Activated T-cell treated with anti-CD3 and anti-CD28 coated beads, Interleukin-2, amount 50 U/mL, for 48 hours (primary cell): ENCODE measurements around the gene HOXD12.

ENCODE experiments used
- DNase-seq, 2 experiments: peaks; one replicate each; pipeline ENCODE4 v3.0.0-alpha.2; 2020

The HOXD12 gene, protein sequence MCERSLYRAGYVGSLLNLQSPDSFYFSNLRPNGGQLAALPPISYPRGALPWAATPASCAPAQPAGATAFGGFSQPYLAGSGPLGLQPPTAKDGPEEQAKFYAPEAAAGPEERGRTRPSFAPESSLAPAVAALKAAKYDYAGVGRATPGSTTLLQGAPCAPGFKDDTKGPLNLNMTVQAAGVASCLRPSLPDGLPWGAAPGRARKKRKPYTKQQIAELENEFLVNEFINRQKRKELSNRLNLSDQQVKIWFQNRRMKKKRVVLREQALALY

DNA sequence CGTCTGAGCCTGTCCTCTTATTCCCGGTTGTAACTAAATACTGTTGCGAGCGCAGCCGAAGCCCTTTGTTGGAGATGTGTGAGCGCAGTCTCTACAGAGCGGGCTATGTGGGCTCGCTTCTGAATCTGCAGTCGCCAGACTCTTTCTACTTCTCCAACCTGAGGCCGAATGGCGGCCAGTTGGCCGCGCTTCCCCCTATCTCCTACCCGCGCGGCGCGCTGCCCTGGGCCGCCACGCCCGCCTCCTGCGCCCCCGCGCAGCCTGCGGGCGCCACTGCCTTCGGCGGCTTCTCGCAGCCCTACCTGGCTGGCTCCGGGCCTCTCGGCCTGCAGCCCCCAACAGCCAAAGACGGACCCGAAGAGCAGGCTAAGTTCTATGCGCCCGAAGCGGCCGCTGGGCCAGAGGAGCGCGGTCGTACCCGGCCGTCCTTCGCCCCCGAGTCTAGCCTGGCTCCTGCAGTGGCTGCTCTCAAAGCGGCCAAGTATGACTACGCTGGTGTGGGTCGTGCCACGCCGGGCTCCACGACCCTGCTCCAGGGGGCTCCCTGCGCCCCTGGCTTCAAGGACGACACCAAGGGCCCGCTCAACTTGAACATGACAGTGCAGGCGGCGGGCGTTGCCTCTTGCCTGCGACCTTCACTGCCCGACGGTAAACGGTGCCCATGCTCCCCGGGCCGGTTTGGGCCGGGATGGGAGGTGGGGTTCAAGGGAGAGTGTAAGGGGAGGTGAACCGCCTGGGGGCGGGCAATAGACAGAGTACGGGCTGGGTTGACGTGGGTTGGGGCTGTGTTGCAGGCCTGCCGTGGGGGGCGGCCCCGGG, at the start of gene HOXD12:
HOXD12 (plus strand) TSS at position 68 of the 819 bp plus-strand sequence; CDS start at position 75, 7 bp downstream.
- peak in 1 of 2 experiments; percentile 23 for DNase-seq

DNA sequence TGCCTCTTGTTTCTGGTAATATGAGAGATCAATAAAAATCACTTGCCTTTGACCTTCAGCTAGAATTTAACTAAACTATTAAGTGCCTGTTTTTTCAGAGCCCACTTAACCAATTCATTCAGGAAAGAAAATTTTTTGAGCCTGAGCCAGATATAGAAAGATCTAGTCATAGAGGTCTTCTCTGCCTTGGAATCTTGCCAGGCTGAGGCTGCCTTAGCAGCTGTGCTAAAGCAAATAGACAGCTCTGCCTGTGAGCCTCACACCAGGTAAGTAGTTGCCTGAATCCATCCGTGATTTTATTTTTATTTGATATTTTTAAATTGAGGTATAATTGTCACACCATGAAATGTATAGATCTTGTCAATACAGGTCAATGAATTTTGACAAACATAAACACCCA, 43.2 kb upstream of the HOXD12 start:
- DNase-seq = no peak

DNA sequence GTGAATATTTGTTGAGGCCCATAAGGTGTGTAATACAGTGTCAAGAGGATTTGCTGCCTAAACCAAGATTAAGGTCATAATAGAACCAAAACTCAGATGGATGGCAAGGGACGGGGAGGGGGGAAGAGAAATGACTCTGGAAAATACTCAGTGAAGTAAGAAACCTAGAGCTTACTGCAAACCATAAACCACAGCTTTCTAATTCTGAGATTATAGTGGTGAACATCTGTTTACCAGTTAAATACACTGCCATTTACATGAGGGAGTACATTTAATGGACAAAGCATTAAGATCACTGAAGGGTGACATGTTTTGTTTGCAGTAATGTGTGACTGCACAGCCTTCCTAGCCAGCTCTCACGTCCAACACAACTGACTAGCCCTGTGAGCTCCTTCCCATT, 35.6 kb upstream of the HOXD12 start:
- no peak for DNase-seq

DNA sequence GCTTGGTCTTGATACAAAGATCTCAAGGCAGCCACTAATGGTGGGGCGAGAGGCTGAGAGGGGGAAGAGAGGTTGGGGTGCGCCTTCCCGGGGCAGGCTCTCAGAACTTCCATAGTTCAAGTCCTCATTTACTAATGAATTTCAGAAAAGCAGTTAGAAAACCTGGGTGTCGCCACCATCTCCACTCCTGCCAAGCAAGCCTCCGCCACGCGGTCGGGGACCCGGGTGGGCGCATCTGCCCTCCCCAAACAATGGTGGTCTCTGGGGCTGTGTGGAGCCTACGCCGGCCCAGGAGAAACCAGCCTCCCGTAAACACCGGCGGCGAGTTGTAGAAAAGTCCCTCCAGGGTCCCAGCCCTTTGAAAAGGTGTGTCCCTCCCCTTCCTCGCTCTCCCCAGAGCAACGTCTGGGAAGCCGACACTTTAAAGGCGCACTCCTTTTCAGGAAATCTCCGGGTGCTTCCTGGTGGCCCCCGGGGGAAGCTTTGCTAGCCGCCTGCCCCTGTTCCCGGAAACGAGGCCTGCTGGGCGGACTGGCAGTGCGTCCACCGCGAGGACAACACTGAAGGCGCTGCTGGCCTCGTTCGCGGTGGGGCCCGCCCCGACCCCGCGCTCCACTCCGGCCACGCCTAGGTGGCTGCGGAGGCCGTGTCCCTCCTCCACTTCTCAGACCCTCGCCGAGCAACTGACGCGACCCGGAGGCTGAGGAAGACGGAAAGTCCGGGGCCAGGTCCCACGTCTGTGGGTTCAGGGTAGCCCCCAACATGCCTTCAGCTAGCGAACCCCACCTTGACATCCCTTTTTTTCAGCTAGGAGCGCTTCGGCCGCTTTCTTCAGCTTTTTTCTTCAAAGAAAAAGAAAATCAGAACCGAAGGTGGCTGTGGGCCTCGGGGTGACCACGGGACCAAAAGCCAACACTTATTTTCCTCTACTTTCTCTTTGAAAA, 32.7 kb upstream of the HOXD12 start:
- DNase-seq = no peak

DNA sequence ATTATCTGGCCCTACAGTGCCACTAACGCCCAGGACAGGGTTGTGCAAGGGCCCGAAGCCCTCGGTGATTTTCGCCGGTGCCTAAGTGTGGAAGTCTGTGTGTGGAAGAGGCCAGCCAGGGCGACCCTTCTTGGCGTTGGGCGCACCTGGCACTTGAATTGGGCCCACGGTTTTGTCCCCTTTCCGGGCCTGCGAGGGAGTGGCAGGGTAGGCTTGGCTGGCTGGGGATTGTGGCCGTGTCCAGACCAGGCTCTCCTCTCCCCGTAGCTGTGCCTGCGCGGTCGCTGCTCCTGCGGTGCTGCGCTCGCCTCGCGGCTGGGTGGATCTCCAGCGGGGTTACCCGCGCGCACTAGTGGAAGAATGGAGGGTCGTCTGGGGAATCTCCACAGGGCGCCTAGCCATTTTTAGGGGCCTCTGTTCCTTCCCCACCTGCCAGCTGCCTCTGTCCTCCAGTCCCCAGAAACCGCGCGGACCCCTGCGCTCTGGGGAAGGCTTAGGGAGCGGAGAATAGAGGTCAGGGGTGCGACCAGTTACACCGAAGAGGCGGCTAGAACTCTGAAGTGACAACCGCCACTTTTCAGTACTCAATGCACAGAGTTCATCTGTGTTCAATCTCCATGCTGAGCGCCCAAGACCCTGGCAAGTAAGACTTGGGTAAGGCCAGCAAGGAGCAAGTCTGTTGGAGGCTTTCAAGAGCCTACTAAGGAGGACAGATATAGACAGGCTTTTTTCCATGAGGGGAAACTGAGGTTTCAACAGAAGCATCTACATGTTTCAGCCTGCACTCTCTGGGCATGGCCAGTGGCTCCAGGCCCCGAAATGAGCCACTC, 31.8 kb upstream of the HOXD12 start:
- no peak for DNase-seq

DNA sequence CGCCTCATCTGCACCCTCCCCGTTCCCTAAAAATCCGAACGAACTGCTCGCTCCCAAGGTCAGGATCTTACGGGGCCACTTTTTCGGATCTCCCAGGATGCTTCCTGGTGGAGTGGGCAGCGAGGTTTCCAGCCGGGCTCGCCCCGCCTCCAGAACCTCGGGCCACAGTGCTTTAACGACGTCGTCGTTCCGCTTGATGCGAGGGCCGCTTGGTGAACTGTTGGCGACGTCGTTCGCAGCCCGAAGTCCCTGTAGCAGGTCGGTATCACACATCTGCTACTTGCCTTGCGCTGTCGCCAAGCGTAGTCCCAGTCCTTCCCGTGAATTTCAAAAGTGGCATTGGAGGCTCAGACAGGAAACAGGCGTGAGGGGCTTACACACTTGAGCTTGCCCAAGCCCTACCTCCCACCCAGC, 31.2 kb upstream of the HOXD12 start:
- no peak for DNase-seq

DNA sequence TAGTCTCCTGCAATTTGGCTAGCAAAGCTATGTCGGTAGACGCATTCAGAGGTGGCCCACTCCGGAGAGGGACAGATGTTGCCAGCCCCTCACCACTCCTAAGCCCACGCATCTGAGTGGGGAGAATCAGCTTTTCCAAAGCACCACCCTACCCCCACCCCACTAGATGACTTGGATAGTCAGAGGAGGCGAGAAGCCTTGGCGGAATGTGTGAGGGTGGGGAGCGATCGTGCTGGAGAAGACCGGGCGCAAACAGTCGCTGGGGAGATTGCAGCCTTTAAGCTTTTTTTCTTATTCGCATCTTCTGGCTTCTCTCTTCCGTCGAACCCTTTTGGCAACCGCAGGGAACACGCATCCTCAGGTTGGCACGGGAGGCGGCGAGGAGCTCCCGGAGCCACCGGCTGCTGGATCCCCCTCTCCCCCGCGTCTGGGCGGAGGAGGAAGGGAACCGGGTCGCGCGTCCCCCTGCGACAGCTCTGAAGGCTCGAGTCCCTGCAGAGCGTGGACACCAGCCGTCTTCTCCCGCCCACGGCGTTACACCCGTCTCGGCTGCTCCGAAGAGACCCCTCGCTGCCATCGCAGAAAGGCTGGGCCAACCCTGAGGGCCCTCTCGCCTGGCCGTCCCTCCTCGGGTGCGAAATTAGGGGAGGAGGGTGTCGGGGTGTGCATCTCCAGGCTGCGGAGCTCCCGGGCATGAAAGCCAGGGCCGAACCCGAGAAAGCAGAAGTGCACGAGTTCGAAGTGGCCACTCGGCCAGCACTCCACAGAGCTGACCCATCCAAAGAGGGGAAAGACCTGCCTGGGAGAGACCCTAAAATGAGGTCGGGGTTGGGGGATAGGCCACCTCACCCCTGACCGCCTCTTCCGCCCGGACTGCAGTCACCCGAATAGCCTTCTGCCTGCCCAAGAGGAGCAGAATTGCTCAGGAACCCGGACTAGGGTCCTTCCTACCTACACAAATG, 28.0 kb upstream of the HOXD12 start:
- no peak for DNase-seq

DNA sequence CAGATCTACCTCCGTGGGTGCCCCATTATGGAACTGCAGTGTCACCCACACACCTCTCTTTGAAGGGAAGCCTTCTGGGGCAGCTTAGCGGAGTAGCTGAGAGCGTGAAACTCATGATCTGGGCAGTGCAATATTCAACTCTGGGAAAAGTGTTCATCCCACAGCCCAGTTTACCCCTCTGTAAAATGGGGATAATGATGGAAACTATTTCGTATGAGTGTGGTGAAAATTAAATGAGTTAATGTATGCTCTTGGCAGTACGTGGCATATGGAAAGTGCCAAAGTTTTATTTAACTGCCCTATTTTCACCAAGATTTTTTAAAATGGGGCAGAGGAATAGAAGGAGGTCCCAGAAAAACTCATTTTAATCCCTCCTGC, 27.3 kb upstream of the HOXD12 start:
- DNase-seq = no peak

DNA sequence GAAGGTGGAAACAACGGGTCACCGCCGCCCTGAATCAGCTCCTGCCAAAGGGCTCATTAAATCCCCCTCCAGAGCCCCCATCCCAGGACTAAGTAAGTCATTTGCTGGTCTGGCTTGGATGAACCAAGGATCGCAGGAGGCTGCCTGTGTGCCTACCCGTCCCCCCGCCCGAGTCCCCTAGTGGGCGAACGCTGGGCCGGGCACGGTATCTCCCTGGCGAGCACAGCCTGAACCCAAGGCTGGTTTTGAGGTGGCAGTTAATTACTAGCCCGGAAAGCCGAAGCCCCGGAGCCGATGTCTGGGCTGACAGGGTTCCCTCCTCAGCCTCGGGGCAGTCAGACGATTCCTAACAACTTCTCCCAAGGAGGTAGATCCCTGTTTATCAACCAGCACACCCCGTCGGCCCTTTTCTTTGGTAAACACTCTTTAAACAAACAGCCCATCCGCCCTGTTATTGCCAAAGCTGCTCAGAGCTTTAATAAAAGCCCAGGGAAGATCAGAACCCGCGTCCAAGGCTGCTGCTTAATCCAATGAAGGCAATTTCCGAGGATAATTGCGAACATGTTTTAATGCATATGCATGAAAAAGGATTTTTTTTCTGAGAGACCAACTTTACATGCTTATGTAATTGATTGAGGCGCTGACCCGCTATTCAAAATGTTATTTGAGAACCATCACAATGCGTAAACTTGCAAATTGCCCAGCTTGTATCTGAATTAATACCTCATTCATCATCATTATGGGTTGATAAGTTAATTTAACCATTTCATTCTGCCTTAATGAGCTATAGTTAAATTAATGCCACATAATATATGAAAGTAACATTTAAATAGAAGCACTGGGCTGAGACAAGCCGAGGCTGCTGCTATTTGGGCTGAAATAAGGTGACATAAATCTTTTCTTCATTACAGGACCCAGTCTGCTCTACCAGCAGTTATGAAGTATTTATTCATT, 26.4 kb upstream of the HOXD12 start:
- DNase-seq = no peak

DNA sequence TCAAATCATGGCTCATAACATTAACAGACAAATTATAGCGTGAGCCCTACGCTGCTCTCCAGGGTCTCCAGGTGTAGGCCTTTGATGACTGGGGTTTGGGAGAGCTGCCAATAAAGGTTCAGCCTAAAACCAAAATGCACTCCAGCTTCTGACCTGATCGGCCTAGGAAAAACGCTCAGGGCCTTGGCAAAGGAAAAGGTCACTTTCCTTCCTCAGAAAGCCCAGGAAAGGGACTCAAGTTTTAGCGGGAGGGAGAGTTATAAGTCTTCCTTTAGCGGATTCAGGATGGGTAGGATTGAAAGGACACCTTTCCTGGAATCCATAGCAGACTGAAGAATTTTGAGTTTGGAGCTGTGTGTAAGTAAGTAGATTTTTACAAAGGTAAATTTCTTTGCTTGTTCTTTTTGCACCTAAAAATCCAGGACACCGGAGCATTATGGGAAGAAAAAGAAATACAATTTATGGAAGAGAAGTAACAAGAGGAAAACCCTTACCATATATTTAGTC, 24.6 kb upstream of the HOXD12 start:
- DNase-seq = no peak

DNA sequence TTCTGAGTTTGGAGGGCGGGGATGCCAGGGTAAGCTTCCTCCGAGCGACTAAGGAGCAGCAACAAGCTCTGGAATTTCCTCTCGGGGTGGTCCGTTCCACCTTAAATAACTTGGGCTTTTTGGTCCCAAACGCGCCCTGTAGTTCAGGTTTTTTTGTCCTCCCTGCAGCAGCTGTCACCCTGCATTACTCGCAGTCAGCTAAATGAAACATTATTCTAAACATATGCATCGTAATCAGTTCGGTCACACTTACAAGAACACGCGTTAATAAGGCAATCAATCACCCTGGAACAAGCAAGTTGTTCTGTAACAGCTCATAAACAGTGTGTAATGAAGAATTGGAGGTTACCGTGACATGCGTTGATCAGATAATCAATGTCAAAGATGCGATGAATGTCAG, 24.1 kb upstream of the HOXD12 start:
- no peak for DNase-seq

DNA sequence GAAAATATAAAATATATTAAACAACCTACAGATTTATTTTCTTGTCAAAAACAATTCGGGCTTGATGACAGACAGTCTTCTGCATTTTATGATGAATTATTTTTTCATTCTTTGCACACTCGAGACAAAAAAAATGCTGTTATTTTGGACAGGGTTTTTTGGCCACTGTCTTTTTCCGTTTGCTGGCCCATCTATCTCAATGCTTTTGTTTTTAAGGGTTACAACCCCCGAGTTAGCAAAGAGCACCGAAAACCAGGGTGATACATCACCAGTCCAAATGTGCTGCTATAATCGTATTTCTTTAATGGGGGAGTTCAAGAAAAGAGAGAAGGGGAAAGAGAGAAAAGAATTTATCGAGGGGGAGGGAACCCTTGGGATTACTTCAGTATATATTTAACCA, 23.5 kb upstream of the HOXD12 start:
- DNase-seq = no peak

DNA sequence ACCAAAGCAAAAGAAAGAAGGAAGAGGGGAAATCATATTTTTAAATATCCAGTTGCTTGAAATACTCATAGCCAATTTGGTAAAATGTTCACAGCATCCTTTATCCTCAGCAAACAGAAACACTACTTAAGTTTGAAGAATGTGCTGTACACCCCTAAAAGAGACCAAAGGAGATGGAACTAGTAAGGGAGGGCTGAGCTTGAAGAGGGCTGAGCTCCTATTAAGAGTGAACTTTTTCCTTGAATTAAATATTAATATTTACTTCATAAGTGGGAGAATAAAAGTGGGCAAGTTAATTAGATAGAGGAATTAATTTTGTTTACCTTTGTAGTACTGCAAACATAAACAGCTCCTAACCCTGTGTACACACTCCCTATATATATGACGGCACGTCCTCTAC, 22.8 kb upstream of the HOXD12 start:
- no peak for DNase-seq

DNA sequence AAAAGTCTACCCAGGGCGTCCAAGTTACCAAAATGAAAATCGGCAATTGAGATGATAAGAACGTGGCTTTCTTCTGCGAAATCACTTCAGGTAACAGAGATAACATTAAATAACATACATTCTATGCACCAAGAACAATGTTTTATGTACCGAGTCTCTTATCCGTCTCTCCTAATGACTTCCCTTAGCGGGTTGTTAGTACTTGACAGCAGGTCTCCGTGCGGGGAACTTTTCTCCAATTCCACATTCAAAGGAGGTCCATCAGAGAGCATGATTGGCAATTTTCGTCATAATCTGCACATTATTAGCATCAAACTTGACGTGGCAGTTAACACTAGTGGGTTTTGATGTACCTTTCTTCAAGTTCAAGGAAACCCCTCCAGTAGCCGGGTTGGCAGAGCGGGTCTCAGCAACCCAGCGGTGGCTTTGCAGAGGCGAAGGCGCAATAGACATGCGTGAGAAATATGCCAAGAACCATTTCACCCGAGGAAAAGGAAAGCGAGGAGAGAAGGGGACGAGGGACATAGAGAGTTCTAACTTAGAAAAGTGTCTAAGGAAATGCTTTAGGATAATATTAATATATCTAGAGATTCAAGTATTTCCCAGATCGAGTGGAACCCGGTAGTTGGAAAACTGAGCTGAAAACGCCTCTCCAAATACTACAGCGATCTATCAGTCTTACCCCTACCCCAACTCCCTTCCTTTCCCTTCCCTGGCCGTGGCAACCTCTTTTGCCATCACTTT, 20.9 kb upstream of the HOXD12 start:
- no peak for DNase-seq

DNA sequence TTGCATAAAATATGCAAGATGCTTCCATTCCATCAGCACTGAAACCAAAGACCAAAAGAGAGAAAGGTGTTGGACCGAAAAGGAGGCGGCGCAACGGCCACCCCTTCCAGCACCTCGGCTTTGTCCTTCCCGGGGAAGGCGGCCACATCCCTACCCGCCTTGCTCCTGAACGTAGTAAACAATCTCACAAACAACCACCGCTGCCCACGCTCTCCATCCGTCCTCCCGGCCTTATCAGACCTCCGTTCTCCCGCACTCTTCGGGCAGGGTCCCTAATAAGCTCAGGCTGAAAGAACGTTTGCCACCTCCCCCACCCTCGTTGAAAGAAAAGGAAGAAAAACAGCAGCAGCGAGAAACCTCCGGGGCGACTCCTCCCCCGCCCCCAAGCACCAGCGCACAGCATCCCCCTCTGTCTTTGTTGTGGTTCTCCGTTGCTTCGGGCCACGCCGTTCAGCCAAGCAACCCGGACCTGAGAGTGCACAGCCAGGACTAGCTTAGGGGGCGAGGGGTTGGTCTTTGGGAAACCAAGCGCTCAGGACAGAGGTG, 20.2 kb upstream of the HOXD12 start:
- no peak for DNase-seq

DNA sequence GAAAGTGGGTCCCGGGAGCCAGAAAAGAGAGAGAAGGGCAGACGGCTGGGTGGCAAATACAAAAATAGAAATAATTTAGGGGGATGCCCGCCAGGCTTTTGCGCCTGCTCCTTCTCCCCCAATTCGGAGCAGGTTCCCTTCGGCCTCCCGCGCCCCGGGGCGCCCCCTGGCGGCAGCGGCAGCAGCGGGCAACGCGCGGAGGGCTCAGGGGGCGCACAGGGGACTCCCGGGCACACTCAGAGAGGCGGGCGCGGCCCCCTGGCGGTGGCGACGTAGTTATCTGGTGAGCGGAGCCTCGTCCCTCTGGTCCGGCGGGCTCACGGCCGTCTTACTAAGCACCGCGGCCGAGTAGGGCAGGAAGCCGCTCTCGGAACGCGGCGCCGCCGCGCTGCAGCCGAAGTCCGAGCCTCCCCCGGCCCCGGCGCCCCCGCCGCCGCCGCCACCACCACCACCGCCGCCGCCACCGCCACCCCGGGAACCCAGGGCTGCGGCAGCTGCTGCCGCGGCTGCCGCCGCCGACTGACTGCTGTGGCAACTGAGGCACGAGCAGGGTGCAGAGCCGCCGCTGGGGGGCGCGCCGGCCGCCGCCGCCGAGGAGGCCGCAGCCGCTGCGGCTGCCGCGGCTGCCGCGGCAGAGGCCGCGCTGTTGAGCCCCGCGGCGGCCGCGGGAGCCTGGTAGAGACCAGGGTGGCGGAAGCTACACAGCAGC, 19.6 kb upstream of the HOXD12 start:
- no peak for DNase-seq

DNA sequence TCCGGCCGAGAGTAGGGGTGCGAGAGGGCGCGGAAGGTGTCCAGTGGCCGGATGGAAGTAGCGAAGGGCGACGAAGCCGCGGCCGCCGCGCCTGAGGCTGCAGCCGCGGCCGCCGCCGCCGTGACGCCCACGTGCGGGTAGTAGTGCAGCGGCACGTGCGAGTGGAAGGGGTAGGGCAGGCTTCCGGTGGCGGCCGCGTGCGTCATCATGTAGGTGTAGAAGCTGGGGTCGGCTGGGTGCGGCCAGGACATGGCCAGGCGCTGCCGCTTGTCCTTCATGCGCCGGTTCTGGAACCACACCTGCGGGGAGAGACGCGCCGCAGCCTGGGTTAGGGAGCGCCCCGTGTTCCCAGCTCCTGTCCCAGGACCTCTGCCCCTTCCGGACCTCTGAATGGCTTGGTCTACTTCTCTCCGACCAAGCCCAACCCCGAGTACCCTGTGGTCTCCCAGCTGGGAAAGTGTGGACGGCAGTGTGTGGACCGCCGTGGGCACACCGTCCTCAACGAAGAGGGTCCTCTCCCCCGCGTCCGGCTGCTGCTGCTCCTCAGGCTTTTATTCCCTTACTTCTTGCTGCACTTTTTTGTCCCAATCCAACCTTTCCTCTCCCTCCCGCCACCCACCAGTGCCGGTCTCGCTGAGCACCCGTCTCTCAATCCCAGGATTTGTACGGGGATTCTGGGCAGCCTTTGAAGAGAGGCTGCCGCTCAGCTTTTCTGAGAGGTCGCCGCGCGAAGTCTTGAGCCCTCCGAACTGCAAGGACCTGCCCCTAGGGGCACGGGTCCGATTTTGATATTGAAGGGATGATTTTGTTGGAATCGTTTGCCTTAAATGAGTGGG, 18.8 kb upstream of the HOXD12 start:
- DNase-seq = peak in 1 of 2 experiments; percentile 37
